GM19043 (cell line): ENCODE measurements around the gene KRTAP5-5.
"Not testable (repeated sequence)": the region's sequence is repeated elsewhere in the genome, so short reads cannot be mapped to it uniquely, and the experiment has no call there.

Experiments used
- ATAC-seq: cut with Tn5 transposase; IDR thresholded peaks from one replicate; pipeline ENCODE4 v1.9.1; 2021; ENCODE audit warnings: low read depth; ENCODE audit not compliant: unreplicated experiment

Gene KRTAP5-5

GRCh38 chr11:1607156-1607845, 22.3 kb upstream of the KRTAP5-5 start:
- not testable (repeated sequence) for ATAC-seq

GRCh38 chr11:1607901-1608300, 21.7 kb upstream of the KRTAP5-5 start:
- not testable (repeated sequence) for ATAC-seq

GRCh38 chr11:1608363-1608762, 21.2 kb upstream of the KRTAP5-5 start, which contains the start of gene KRTAP5-3:
KRTAP5-3 (minus strand) TSS chr11:1608463; CDS start chr11:1608385, 78 bp downstream.
- no peak for ATAC-seq

- ATAC-seq, result no peak
Measured at GRCh38 chr11:1618231-1618630, 11.3 kb upstream of the KRTAP5-5 start.

- ATAC-seq, result no peak
Measured at GRCh38 chr11:1619449-1619848, 10.1 kb upstream of the KRTAP5-5 start.

- ATAC-seq, result no peak
Measured at GRCh38 chr11:1622086-1622485, 7.5 kb upstream of the KRTAP5-5 start, which contains the start of gene KRTAP5-4. KRTAP5-4 (minus strand) TSS chr11:1622138; CDS start chr11:1622093, 45 bp downstream.

GRCh38 chr11:1623716-1624115, 5.9 kb upstream of the KRTAP5-5 start:
- ATAC-seq, result no peak

- ATAC-seq, result no peak
Measured at GRCh38 chr11:1624621-1625020, 5.0 kb upstream of the KRTAP5-5 start.

- ATAC-seq, result no peak
Measured at GRCh38 chr11:1625541-1625940, 4.0 kb upstream of the KRTAP5-5 start.

GRCh38 chr11:1628506-1629325, 859 bp upstream of the KRTAP5-5 start:
- no peak for ATAC-seq

- ATAC-seq, result no peak
Measured at GRCh38 chr11:1630271-1630670, 696 bp downstream of the KRTAP5-5 start.

GRCh38 chr11:1631066-1631568, 1.5 kb downstream of the KRTAP5-5 start:
- ATAC-seq, result no peak

GRCh38 chr11:1632053-1632714, 2.6 kb downstream of the KRTAP5-5 start:
- no peak for ATAC-seq

- ATAC-seq, result no peak
Measured at GRCh38 chr11:1633864-1634263, 4.3 kb downstream of the KRTAP5-5 start.

- ATAC-seq, result no peak
Measured at GRCh38 chr11:1636291-1636950, 6.8 kb downstream of the KRTAP5-5 start.

GRCh38 chr11:1637628-1638027, 8.1 kb downstream of the KRTAP5-5 start:
- ATAC-seq, result no peak

GRCh38 chr11:1638344-1638743, 8.8 kb downstream of the KRTAP5-5 start:
- ATAC-seq, result no peak

- no peak for ATAC-seq
Measured at GRCh38 chr11:1639102-1639620, 9.6 kb downstream of the KRTAP5-5 start.

GRCh38 chr11:1639666-1640065, 10.1 kb downstream of the KRTAP5-5 start:
- no peak for ATAC-seq
